K562 (cell line): ENCODE data around the gene TBC1D25. TPM values are rescaled to one million over a fixed set of nuclear protein-coding genes. Genes with fewer than 3 reads are reported as not detected.

Source experiments
- BCLAF1 ChIP-seq, 2 experiments: fragments of 450-650 bp in 1 of 2; IDR thresholded peaks; 2 replicates each; pipeline ENCODE4 v1.6.1; 2011 to 2017; ENCODE audit warnings: low read depth in 2 of 2, antibody characterized with exemption in 1 of 2, borderline replicate concordance in 1 of 2, low read length in 1 of 2, mild to moderate bottlenecking in 1 of 2, mixed read lengths in 1 of 2; ENCODE audit not compliant: control insufficient read depth in 1 of 2
- CGGBP1 ChIP-seq: fragments of 250-450 bp; sonication (Bioruptor Pico); IDR thresholded peaks from 2 replicates; pipeline ENCODE4 v1.9.0; 2021; ENCODE audit warnings: mild to moderate bottlenecking
- CREB1 ChIP-seq, 2 experiments: sonication (generic) in 1 of 2; formaldehyde crosslinking in 1 of 2; IDR thresholded peaks; 2 replicates each; pipeline versions ENCODE4 v1.6.1 to v1.8.0; 2012 to 2022; ENCODE audit warnings: inconsistent platforms in 1 of 2, mild to moderate bottlenecking in 1 of 2, missing genetic modification reagents in 1 of 2, moderate library complexity in 1 of 2
- CXXC5 ChIP-seq: fragments of 250-450 bp; sonication (Bioruptor Pico); IDR thresholded peaks from 2 replicates; pipeline ENCODE4 v1.8.0; 2022; ENCODE audit warnings: inconsistent platforms, mild to moderate bottlenecking, moderate library complexity
- E2F6 ChIP-seq, 2 experiments: IDR thresholded peaks; 2 replicates each; pipeline ENCODE4 v1.6.1; 2011; ENCODE audit warnings: borderline replicate concordance in 1 of 2, control low read depth in 1 of 2, low read depth in 1 of 2, low read length in 1 of 2, mild to moderate bottlenecking in 1 of 2, mixed read lengths in 1 of 2, moderate library complexity in 1 of 2; ENCODE audit not compliant: insufficient read depth in 1 of 2, insufficient read length in 1 of 2, poor library complexity in 1 of 2, severe bottlenecking in 1 of 2; ENCODE audit errors: extremely low read depth in 1 of 2
- ELK1 ChIP-seq: sonication (generic); formaldehyde crosslinking; IDR thresholded peaks from 2 replicates; pipeline ENCODE4 v1.8.1; 2022; ENCODE audit warnings: missing genetic modification reagents
- ETV5 ChIP-seq: sonication (generic); formaldehyde crosslinking; IDR thresholded peaks from 2 replicates; pipeline ENCODE4 v1.4.0; 2020; ENCODE audit warnings: low read depth, mild to moderate bottlenecking, missing genetic modification reagents
- FOXM1 ChIP-seq, 2 experiments: fragments of 450-650 bp in 1 of 2; sonication (generic) in 1 of 2; formaldehyde crosslinking in 1 of 2; IDR thresholded peaks; 2 replicates each; pipeline versions ENCODE4 v1.6.1 to v1.9.0; 2017 to 2022; ENCODE audit warnings: low read depth in 2 of 2, mild to moderate bottlenecking in 2 of 2, missing genetic modification reagents in 1 of 2, moderate library complexity in 1 of 2
- MTA3 ChIP-seq: fragments of 450-650 bp; formaldehyde crosslinking; IDR thresholded peaks from 2 replicates; pipeline ENCODE4 v1.6.1; 2017; ENCODE audit warnings: mild to moderate bottlenecking, borderline replicate concordance
- PHTF2 ChIP-seq: fragments of 250-450 bp; sonication (Bioruptor Pico); IDR thresholded peaks from 2 replicates; pipeline ENCODE4 v1.5.0; 2021; ENCODE audit warnings: mild to moderate bottlenecking
- RAD21 ChIP-seq, 2 experiments: fragments of 250-450 bp in 1 of 2; fragments of 450-650 bp in 1 of 2; sonication (Bioruptor Pico) in 1 of 2; formaldehyde crosslinking in 1 of 2; IDR thresholded peaks in 1 of 2; conservative IDR thresholded peaks in 1 of 2; 2 replicates each; pipeline versions ENCODE4 v1.4.0 to v1.8.0; 2020 to 2022; ENCODE audit warnings: mild to moderate bottlenecking in 2 of 2, moderate library complexity in 1 of 2
- TOE1 ChIP-seq, 2 experiments: fragments of 450-650 bp in 1 of 2; sonication (generic) in 1 of 2; formaldehyde crosslinking in 1 of 2; IDR thresholded peaks; 2 replicates each; pipeline versions ENCODE4 v1.7.1 to v1.8.0; 2016 to 2022; ENCODE audit warnings: borderline replicate concordance in 2 of 2, mild to moderate bottlenecking in 2 of 2, antibody characterized with exemption in 1 of 2, inconsistent platforms in 1 of 2, low read depth in 1 of 2, missing genetic modification reagents in 1 of 2, moderate library complexity in 1 of 2
- TSHZ1 ChIP-seq: fragments of 250-450 bp; sonication (Bioruptor Pico); IDR thresholded peaks from 2 replicates; pipeline ENCODE4 v1.4.0; 2020; ENCODE audit warnings: mild to moderate bottlenecking, moderate library complexity
- ZNF75A ChIP-seq: fragments of 450-650 bp; formaldehyde crosslinking; IDR thresholded peaks from 2 replicates; pipeline ENCODE4 v1.4.0; 2020; ENCODE audit warnings: mild to moderate bottlenecking
- polyA plus RNA-seq, 8 experiments: library from polyadenylated mRNA; depleted of rRNA in 4 of 8; stranded (reverse) in 5 of 8; unstranded in 3 of 8; fragments of >200 nt; fragmentation: Nextera tagmentation in 2 of 8; fragmentation: Illumina TruSeq in 1 of 8; extraction: Ambion mirVana in 2 of 8; extraction: Trizol in 1 of 8; gene quantifications; 2 replicates each; pipeline versions ENCODE4 v1.2.1 to v1.2.3, GENCODE V29; 2011 to 2014; ENCODE audit warnings: inconsistent platforms in 1 of 8, missing spikeins in 1 of 8
- total RNA-seq, 7 experiments: library from RNA; depleted of rRNA in 6 of 7; stranded (reverse); fragments of >200 nt in 6 of 7; fragmentation: Illumina TruSeq in 2 of 7; extraction: Trizol in 2 of 7; gene quantifications; 2 replicates each; pipeline versions ENCODE4 v1.2.1 to v1.2.3, GENCODE V29; 2011 to 2021; ENCODE audit warnings: low replicate concordance in 1 of 7

The TBC1D25 gene
- total and polyA plus RNA-seq, 9 of the 15 experiments (the other 6 are each of a cell fraction or from before 2014, with no cell fraction given), result 0.62 to 10.6 (median 3.9) TPM

- peak; percentile 56; the same call in 1 of the 2 replicates for TF ChIP-seq ETV5
- no peak for TF ChIP-seq PHTF2
- TF ChIP-seq BCLAF1 (IDR thresholded peaks at IDR 0.05; ENCODE audit: borderline replicate concordance in 1 of 2, control insufficient read depth in 1 of 2, low read depth in 2 of 2, low read length in 1 of 2), result no peak
- peak; percentile 46 to 48; a peak in 3 of 4 replicates for TF ChIP-seq RAD21 (CRISPR knock-in tag; conservative IDR thresholded peaks at IDR 0.05 in 1 of 2, IDR thresholded peaks at IDR 0.05 in 1 of 2)
- peak; percentile 67; the same call in 1 of the 2 replicates for TF ChIP-seq CXXC5 (CRISPR knock-in tag)
- TF ChIP-seq E2F6 (IDR thresholded peaks at IDR 0.05; ENCODE audit: borderline replicate concordance in 1 of 2, extremely low read depth in 1 of 2, insufficient read depth in 1 of 2, insufficient read length in 1 of 2, low read depth in 1 of 2, low read length in 1 of 2, poor library complexity in 1 of 2, severe bottlenecking in 1 of 2), result peak in 1 of 2 experiments; percentile 75
- TF ChIP-seq FOXM1 (IDR thresholded peaks at IDR 0.05; ENCODE audit: low read depth), result no peak
- TF ChIP-seq FOXM1 (CRISPR knock-in tag; IDR thresholded peaks at IDR 0.05; ENCODE audit: low read depth), result no peak; the same call in 1 of the 2 replicates
- TF ChIP-seq CGGBP1, result no peak
- no peak for TF ChIP-seq ZNF75A (CRISPR knock-in tag)
- TF ChIP-seq ELK1 (CRISPR knock-in tag), result no peak
- TF ChIP-seq CREB1 (IDR thresholded peaks at IDR 0.05), result peak; percentile 97
- TF ChIP-seq CREB1 (CRISPR knock-in tag; IDR thresholded peaks at IDR 0.05), result peak; percentile 92
- TF ChIP-seq TOE1 (IDR thresholded peaks at IDR 0.05; ENCODE audit: borderline replicate concordance), result peak; percentile 56; the same call in 1 of the 2 replicates
- no peak for TF ChIP-seq TOE1 (CRISPR knock-in tag; IDR thresholded peaks at IDR 0.05; ENCODE audit: borderline replicate concordance, low read depth)
- TF ChIP-seq MTA3, result peak; percentile 79; the same call in 1 of the 2 replicates
- no peak for TF ChIP-seq TSHZ1 (CRISPR knock-in tag)
These were observed at the start of gene TBC1D25 (continued) for GRCh38 chrX:48539345-48540027.
